ENCODE results near the gene SNX4.

SNX4 gene

DNA sequence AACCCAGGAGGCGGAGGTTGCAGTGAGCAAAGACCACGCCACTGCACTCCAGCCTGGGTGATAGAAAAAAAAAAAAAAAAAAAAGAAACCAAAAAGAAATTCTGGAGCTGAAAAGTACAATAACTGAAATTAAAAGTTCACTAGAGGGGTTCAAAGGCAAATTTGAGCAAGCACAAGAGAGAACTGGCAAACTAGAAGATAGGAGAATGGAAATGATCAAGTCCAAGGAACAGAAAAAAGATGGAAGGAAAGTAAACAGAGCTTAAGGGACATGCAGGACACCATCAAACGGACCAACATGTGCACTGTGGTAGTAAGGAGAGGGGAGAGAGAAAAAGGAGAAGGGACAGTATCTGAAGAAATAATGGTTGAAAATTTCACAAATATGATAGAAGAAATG lies 12.9 kb downstream of the SNX4 start:
- Histone ChIP-seq H3K4me3 (replicated peaks; ENCODE audit: insufficient read depth, low read length) (no peak overlapping the region), H3K27me3 (ENCODE audit: insufficient read depth, poor library complexity, severe bottlenecking) (no peaks in the 10 kb centered on the region), H3K27ac (replicated peaks) (no peak overlapping the region)
- TF ChIP-seq POLR2AphosphoS5 (IDR thresholded peaks at IDR 0.05; ENCODE audit: low read depth) (no peak), SPI1 (IDR thresholded peaks at IDR 0.05; ENCODE audit: borderline replicate concordance, low read depth) (no peak), GABPA (IDR thresholded peaks at IDR 0.05; ENCODE audit: low read depth) (no peak)
- TF ChIP-seq, protein P1, sequence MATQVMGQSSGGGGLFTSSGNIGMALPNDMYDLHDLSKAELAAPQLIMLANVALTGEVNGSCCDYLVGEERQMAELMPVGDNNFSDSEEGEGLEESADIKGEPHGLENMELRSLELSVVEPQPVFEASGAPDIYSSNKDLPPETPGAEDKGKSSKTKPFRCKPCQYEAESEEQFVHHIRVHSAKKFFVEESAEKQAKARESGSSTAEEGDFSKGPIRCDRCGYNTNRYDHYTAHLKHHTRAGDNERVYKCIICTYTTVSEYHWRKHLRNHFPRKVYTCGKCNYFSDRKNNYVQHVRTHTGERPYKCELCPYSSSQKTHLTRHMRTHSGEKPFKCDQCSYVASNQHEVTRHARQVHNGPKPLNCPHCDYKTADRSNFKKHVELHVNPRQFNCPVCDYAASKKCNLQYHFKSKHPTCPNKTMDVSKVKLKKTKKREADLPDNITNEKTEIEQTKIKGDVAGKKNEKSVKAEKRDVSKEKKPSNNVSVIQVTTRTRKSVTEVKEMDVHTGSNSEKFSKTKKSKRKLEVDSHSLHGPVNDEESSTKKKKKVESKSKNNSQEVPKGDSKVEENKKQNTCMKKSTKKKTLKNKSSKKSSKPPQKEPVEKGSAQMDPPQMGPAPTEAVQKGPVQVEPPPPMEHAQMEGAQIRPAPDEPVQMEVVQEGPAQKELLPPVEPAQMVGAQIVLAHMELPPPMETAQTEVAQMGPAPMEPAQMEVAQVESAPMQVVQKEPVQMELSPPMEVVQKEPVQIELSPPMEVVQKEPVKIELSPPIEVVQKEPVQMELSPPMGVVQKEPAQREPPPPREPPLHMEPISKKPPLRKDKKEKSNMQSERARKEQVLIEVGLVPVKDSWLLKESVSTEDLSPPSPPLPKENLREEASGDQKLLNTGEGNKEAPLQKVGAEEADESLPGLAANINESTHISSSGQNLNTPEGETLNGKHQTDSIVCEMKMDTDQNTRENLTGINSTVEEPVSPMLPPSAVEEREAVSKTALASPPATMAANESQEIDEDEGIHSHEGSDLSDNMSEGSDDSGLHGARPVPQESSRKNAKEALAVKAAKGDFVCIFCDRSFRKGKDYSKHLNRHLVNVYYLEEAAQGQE (IDR thresholded peaks at IDR 0.05; ENCODE audit: insufficient replicate concordance, low read depth): no peak
- TF ChIP-seq, protein P2, sequence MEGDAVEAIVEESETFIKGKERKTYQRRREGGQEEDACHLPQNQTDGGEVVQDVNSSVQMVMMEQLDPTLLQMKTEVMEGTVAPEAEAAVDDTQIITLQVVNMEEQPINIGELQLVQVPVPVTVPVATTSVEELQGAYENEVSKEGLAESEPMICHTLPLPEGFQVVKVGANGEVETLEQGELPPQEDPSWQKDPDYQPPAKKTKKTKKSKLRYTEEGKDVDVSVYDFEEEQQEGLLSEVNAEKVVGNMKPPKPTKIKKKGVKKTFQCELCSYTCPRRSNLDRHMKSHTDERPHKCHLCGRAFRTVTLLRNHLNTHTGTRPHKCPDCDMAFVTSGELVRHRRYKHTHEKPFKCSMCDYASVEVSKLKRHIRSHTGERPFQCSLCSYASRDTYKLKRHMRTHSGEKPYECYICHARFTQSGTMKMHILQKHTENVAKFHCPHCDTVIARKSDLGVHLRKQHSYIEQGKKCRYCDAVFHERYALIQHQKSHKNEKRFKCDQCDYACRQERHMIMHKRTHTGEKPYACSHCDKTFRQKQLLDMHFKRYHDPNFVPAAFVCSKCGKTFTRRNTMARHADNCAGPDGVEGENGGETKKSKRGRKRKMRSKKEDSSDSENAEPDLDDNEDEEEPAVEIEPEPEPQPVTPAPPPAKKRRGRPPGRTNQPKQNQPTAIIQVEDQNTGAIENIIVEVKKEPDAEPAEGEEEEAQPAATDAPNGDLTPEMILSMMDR (IDR thresholded peaks at IDR 0.05; ENCODE audit: insufficient read depth, low read length): no peak
- DNase-seq (ENCODE audit: low read depth in 1 of 2, low spot score in 1 of 2): no peak

DNA sequence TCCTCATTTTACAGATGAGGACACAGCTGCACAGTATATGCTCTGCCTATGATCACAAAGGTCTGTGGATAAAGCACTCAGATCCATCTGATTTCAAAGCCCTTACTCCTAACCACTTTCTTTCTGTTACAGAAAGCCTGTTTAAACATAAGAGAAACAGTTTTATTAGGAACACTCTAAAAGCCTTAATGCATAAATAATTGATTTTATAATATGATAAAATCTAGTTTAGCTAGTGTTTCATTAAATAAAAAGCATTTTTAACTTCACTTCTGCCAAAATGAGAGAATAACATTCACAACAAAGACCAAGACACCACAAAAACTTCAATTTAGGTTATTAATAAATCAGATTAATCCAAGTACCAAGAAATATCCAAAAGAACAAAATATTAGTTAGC lies 21.4 kb downstream of the SNX4 start:
- no peaks in the 10 kb centered on the region for H3K27me3 ChIP-seq (ENCODE audit: insufficient read depth, poor library complexity, severe bottlenecking)
- H3K4me3 ChIP-seq (replicated peaks; ENCODE audit: insufficient read depth, low read length): no peak overlapping the region
- no peak overlapping the region for H3K27ac ChIP-seq (replicated peaks)
- no peak for DNase-seq (ENCODE audit: low read depth in 1 of 2, low spot score in 1 of 2)
- TF ChIP-seq, protein P1 (IDR thresholded peaks at IDR 0.05; ENCODE audit: insufficient replicate concordance, low read depth): no peak
- TF ChIP-seq GABPA (IDR thresholded peaks at IDR 0.05; ENCODE audit: low read depth) (no peak), SPI1 (IDR thresholded peaks at IDR 0.05; ENCODE audit: borderline replicate concordance, low read depth) (no peak), POLR2AphosphoS5 (IDR thresholded peaks at IDR 0.05; ENCODE audit: low read depth) (no peak)
- TF ChIP-seq, protein P2 (IDR thresholded peaks at IDR 0.05; ENCODE audit: insufficient read depth, low read length): no peak

DNA sequence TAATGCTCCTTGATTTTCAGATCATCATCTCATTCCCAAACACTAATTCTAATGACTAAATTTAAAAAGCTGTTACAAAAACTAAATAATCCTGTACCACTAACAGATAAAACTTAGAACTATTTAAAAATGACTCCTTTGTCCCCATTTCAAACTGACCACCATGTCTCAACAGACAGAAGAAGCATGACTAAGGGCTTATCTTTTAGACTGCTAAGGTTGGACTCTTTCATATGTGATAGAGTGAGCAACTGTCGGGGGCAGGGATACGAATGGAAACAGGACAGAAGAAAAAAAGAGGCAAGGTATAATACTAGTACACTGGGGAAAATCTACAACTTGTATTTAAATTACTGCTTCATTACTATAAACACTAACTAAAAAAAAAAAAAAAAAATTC lies 23.3 kb downstream of the SNX4 start:
- Histone ChIP-seq H3K4me3 (replicated peaks; ENCODE audit: insufficient read depth, low read length) (no peak overlapping the region), H3K27me3 (ENCODE audit: insufficient read depth, poor library complexity, severe bottlenecking) (no peaks in the 10 kb centered on the region), H3K27ac (replicated peaks) (no peak overlapping the region)
- no peak for DNase-seq (ENCODE audit: low read depth in 1 of 2, low spot score in 1 of 2)
- TF ChIP-seq, protein P2 (IDR thresholded peaks at IDR 0.05; ENCODE audit: insufficient read depth, low read length): no peak
- TF ChIP-seq, protein P1 (IDR thresholded peaks at IDR 0.05; ENCODE audit: insufficient replicate concordance, low read depth): no peak
- TF ChIP-seq SPI1 (IDR thresholded peaks at IDR 0.05; ENCODE audit: borderline replicate concordance, low read depth) (no peak), POLR2AphosphoS5 (IDR thresholded peaks at IDR 0.05; ENCODE audit: low read depth) (no peak), GABPA (IDR thresholded peaks at IDR 0.05; ENCODE audit: low read depth) (no peak)
